Measurements from ENCODE around the gene IQCC. TPM values are rescaled to one million over a fixed set of nuclear protein-coding genes. Genes with fewer than 3 reads are reported as not detected.

The IQCC gene
- total and polyA plus RNA-seq, 2 donors (not counting 1 experiment from before 2014, with no cell fraction given) = 2.0 to 2.3 TPM

GRCh38 chr1:32199717-32200072 is 5.8 kb upstream of the IQCC start:
- TF ChIP-seq, protein P1, sequence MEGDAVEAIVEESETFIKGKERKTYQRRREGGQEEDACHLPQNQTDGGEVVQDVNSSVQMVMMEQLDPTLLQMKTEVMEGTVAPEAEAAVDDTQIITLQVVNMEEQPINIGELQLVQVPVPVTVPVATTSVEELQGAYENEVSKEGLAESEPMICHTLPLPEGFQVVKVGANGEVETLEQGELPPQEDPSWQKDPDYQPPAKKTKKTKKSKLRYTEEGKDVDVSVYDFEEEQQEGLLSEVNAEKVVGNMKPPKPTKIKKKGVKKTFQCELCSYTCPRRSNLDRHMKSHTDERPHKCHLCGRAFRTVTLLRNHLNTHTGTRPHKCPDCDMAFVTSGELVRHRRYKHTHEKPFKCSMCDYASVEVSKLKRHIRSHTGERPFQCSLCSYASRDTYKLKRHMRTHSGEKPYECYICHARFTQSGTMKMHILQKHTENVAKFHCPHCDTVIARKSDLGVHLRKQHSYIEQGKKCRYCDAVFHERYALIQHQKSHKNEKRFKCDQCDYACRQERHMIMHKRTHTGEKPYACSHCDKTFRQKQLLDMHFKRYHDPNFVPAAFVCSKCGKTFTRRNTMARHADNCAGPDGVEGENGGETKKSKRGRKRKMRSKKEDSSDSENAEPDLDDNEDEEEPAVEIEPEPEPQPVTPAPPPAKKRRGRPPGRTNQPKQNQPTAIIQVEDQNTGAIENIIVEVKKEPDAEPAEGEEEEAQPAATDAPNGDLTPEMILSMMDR (conservative IDR thresholded peaks at IDR 0.05 in 1 of 2, IDR thresholded peaks at IDR 0.05 in 1 of 2; ENCODE audit: low read depth in 1 of 2, low read length in 2 of 2) = no peak
- no peak for TF ChIP-seq EZH2 (IDR thresholded peaks at IDR 0.05; ENCODE audit: low read length, missing control alignments)
- peaks cover 18% of the 10 kb centered on the region for H3K36me3 ChIP-seq (ENCODE audit: control insufficient read depth, insufficient read depth, low read length)
- no peaks in the 10 kb centered on the region for H3K79me2 ChIP-seq (ENCODE audit: control insufficient read depth, insufficient read depth, low read length)
- no peak overlapping the region for H2AFZ ChIP-seq (ENCODE audit: low read length)
- peak overlapping the region; percentile 88 for H3K9ac ChIP-seq (ENCODE audit: insufficient read depth, low read length)
- H3K27ac ChIP-seq (ENCODE audit: insufficient read depth, low read length) = peak overlapping the region; percentile 99
- no peaks in the 10 kb centered on the region for H3K27me3 ChIP-seq (ENCODE audit: control insufficient read depth, insufficient read depth, low read length)
- DNase-seq (ENCODE audit: low read depth in 2 of 2) = no peak
- H3K4me2 ChIP-seq (ENCODE audit: extremely low read depth, insufficient read depth, low read length) = peak overlapping the region; percentile 87
- H3K9me3 ChIP-seq (ENCODE audit: control insufficient read depth, insufficient read depth, low read depth, low read length) = no peaks in the 10 kb centered on the region
- H3K4me1 ChIP-seq (ENCODE audit: control insufficient read depth, extremely low read depth, insufficient read depth, low read length) = peaks cover 18% of the 10 kb centered on the region
- peak overlapping the region; percentile 66 to 88 (median 82) for H3K4me3 ChIP-seq (replicated peaks in 1 of 4; ENCODE audit: control extremely low read depth in 1 of 4, insufficient read depth in 1 of 4, low read depth in 3 of 4, low read length in 4 of 4)
- H4K20me1 ChIP-seq (ENCODE audit: control insufficient read depth, extremely low read depth, insufficient read depth, low read length) = no peaks in the 10 kb centered on the region

DNA sequence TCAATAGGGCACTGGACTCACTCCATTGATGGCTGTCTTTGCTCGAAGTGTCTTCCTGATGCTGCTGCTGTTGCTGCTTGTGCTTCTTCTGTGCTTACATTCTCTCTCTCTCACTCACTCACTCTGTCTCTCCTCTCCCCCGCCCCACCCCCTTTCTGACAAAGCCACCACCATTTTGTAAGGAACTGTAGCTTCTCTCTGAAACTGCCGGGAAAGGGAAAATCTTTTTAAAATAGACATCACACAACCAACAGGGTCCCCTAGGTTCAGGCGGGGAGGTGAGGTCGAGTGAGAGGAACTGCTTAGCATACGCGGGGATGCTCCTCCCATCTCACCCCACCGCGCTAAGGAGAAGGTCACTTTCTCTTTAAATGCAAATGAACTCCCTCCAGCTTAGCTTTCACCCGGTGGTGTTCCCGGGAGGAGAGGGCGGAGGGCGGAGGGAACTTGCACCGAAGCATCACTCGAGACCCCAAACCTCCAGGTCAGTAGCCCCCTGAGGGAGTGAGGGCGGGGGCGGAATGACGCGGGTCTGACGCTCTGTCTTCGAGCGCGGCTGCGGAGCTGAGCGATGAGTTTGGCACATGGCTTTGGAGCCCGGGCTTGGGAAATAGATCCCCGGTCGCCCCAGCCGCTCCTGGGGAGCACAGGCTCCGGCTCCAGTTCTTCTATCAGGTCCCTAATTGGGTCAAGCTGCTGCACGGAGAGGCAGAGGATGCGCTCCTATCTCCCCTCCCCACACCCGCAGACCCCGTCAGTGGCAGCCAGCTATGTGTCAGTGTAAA is 5.1 kb upstream of the IQCC start, which contains the start of gene CCDC28B:
Gene CCDC28B, plus strand, starts transcription at position 370 of the 785 bp plus-strand sequence. CDS start 1,341 bp downstream, outside the sequence.
- H3K4me3 ChIP-seq (replicated peaks in 1 of 4; ENCODE audit: control extremely low read depth in 1 of 4, insufficient read depth in 1 of 4, low read depth in 3 of 4, low read length in 4 of 4) = peak within 1 kb of the TSS; percentile 66 to 88 (median 82)
- H3K4me2 ChIP-seq (ENCODE audit: extremely low read depth, insufficient read depth, low read length) = peak within 1 kb of the TSS; percentile 87
- H3K9me3 ChIP-seq (ENCODE audit: control insufficient read depth, insufficient read depth, low read depth, low read length) = no peaks in the 10 kb centered on the region
- H3K4me1 ChIP-seq (ENCODE audit: control insufficient read depth, extremely low read depth, insufficient read depth, low read length) = peaks cover 20% of the 10 kb centered on the region
- TF ChIP-seq, protein P1 (conservative IDR thresholded peaks at IDR 0.05 in 1 of 2, IDR thresholded peaks at IDR 0.05 in 1 of 2; ENCODE audit: low read depth in 1 of 2, low read length in 2 of 2) = no peak
- TF ChIP-seq EZH2 (IDR thresholded peaks at IDR 0.05; ENCODE audit: low read length, missing control alignments) = no peak
- H2AFZ ChIP-seq (ENCODE audit: low read length) = peak within 1 kb of the TSS; percentile 79
- H3K27ac ChIP-seq (ENCODE audit: insufficient read depth, low read length) = peak within 1 kb of the TSS; percentile 99
- peak; percentile 71 for DNase-seq (ENCODE audit: low read depth in 2 of 2)
- H3K9ac ChIP-seq (ENCODE audit: insufficient read depth, low read length) = peak within 1 kb of the TSS; percentile 88
- H4K20me1 ChIP-seq (ENCODE audit: control insufficient read depth, extremely low read depth, insufficient read depth, low read length) = no peaks in the 10 kb centered on the region
- peaks cover 13% of the 10 kb centered on the region for H3K36me3 ChIP-seq (ENCODE audit: control insufficient read depth, insufficient read depth, low read length)
- no peaks in the 10 kb centered on the region for H3K79me2 ChIP-seq (ENCODE audit: control insufficient read depth, insufficient read depth, low read length)
- H3K27me3 ChIP-seq (ENCODE audit: control insufficient read depth, insufficient read depth, low read length) = no peaks in the 10 kb centered on the region

DNA sequence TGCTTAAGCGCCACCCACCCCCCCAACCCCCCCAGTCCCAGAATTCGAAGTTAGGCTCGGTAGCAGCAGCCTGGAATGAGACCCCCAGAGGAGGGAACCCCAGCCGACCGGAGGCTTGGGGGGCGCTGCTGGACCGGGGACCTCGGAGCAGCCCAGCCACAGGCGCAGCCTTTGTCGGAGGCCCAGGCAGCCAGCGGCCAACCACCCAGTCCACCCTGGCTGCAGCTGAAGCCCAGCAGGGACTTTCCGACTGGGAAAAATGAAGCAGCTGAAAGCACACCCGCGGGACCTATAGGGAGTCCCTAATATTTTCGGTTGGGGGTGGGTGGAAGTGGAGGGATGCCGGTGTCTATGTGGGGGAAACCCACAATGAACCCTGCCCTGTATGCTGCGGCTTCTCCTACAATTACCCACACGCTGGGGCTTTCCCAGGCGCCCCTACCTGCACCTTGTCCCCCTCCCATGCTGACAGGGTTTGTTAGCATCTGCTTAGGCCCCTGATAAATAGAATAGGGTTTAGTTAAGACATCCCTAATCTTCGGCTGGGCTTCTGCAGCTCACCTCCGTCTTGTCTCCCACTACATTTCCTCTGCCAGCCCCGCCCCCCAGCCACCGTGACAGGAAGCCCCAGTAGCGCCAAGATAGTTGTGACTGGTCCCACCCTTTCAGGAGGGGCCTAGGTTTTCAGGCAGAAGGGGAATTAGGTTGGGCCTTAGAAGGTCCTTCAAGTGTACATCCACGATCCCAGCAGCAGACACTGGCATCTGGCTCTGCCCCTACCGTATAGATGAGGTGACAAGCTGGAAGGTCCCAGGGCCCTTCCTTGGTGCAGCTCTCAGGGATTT is 4.2 kb upstream of the IQCC start:
- Histone ChIP-seq H3K4me3 (replicated peaks in 1 of 4; ENCODE audit: control extremely low read depth in 1 of 4, insufficient read depth in 1 of 4, low read depth in 3 of 4, low read length in 4 of 4) (peak overlapping the region; percentile 66 to 88 (median 82)), H2AFZ (ENCODE audit: low read length) (peak overlapping the region; percentile 22), H3K27me3 (ENCODE audit: control insufficient read depth, insufficient read depth, low read length) (no peaks in the 10 kb centered on the region), H3K9me3 (ENCODE audit: control insufficient read depth, insufficient read depth, low read depth, low read length) (no peaks in the 10 kb centered on the region), H3K79me2 (ENCODE audit: control insufficient read depth, insufficient read depth, low read length) (no peaks in the 10 kb centered on the region), H3K9ac (ENCODE audit: insufficient read depth, low read length) (peak overlapping the region; percentile 88), H3K27ac (ENCODE audit: insufficient read depth, low read length) (peak overlapping the region; percentile 99), H3K36me3 (ENCODE audit: control insufficient read depth, insufficient read depth, low read length) (peaks cover 9% of the 10 kb centered on the region), H4K20me1 (ENCODE audit: control insufficient read depth, extremely low read depth, insufficient read depth, low read length) (no peaks in the 10 kb centered on the region), H3K4me1 (ENCODE audit: control insufficient read depth, extremely low read depth, insufficient read depth, low read length) (peaks cover 20% of the 10 kb centered on the region), H3K4me2 (ENCODE audit: extremely low read depth, insufficient read depth, low read length) (peak overlapping the region; percentile 87)
- TF ChIP-seq, protein P1 (conservative IDR thresholded peaks at IDR 0.05 in 1 of 2, IDR thresholded peaks at IDR 0.05 in 1 of 2; ENCODE audit: low read depth in 1 of 2, low read length in 2 of 2) = no peak
- no peak for TF ChIP-seq EZH2 (IDR thresholded peaks at IDR 0.05; ENCODE audit: low read length, missing control alignments)
- DNase-seq (ENCODE audit: low read depth in 2 of 2) = peak; percentile 46 to 52

Measured in fibroblast of lung (primary cell).